Measurements from ENCODE around the gene LMF1.
"Not testable (repeated sequence)": the region's sequence is repeated elsewhere in the genome, so short reads cannot be mapped to it uniquely, and the experiment has no call there.

The LMF1 gene

GRCh38 chr16:948767-949166, 22.0 kb downstream of the LMF1 start:
- not testable (repeated sequence) for DNase-seq (ENCODE audit: low read depth, low spot score)

GRCh38 chr16:947922-948303, 22.9 kb downstream of the LMF1 start:
- not testable (repeated sequence) for DNase-seq (ENCODE audit: low read depth, low spot score)

GRCh38 chr16:947255-947921, 23.4 kb downstream of the LMF1 start:
- DNase-seq (ENCODE audit: low read depth, low spot score) = no peak

- no peak for DNase-seq (ENCODE audit: low read depth, low spot score)
Observed at GRCh38 chr16:946048-946395, 24.8 kb downstream of the LMF1 start.

GRCh38 chr16:945271-946047, 25.3 kb downstream of the LMF1 start:
- DNase-seq (ENCODE audit: low read depth, low spot score) = no peak

GRCh38 chr16:943971-944370, 26.8 kb downstream of the LMF1 start:
- DNase-seq (ENCODE audit: low read depth, low spot score) = no peak

GRCh38 chr16:942436-943060, 28.2 kb downstream of the LMF1 start:
- no peak for DNase-seq (ENCODE audit: low read depth, low spot score)

GRCh38 chr16:939941-940340, 30.8 kb downstream of the LMF1 start:
- DNase-seq (ENCODE audit: low read depth, low spot score) = no peak

GRCh38 chr16:939311-939710, 31.5 kb downstream of the LMF1 start:
- no peak for DNase-seq (ENCODE audit: low read depth, low spot score)

GRCh38 chr16:938752-939151, 32.0 kb downstream of the LMF1 start:
- no peak for DNase-seq (ENCODE audit: low read depth, low spot score)

- no peak for DNase-seq (ENCODE audit: low read depth, low spot score)
Observed at GRCh38 chr16:938136-938535, 32.6 kb downstream of the LMF1 start.

- no peak for DNase-seq (ENCODE audit: low read depth, low spot score)
Observed at GRCh38 chr16:937723-938122, 33.1 kb downstream of the LMF1 start.

GRCh38 chr16:937311-937710, 33.5 kb downstream of the LMF1 start:
- DNase-seq (ENCODE audit: low read depth, low spot score) = no peak

GRCh38 chr16:935684-936083, 35.1 kb downstream of the LMF1 start:
- DNase-seq (ENCODE audit: low read depth, low spot score) = no peak

GRCh38 chr16:934178-934577, 36.6 kb downstream of the LMF1 start:
- DNase-seq (ENCODE audit: low read depth, low spot score) = no peak

GRCh38 chr16:933581-933980, 37.2 kb downstream of the LMF1 start:
- DNase-seq (ENCODE audit: low read depth, low spot score) = no peak

- no peak for DNase-seq (ENCODE audit: low read depth, low spot score)
Observed at GRCh38 chr16:932831-933330, 37.9 kb downstream of the LMF1 start.

- DNase-seq (ENCODE audit: low read depth, low spot score) = no peak
Observed at GRCh38 chr16:931626-932500, 38.9 kb downstream of the LMF1 start.

GRCh38 chr16:931171-931570, 39.6 kb downstream of the LMF1 start:
- no peak for DNase-seq (ENCODE audit: low read depth, low spot score)

- no peak for DNase-seq (ENCODE audit: low read depth, low spot score)
Observed at GRCh38 chr16:930511-930910, 40.3 kb downstream of the LMF1 start.

- DNase-seq (ENCODE audit: low read depth, low spot score) = no peak
Observed at GRCh38 chr16:930076-930475, 40.7 kb downstream of the LMF1 start.

Measured in activated CD4-positive, CD25-positive, alpha-beta regulatory T cell treated with anti-CD3 and anti-CD28 coated beads, Interleukin-2, amount 50 U/mL, for 16 hours (primary cell).